GM21360 (cell line): Measurements from ENCODE around the gene KCNJ9.

Source experiments
- ATAC-seq: cut with Tn5 transposase; IDR thresholded peaks from one replicate; pipeline ENCODE4 v1.9.1; 2021; ENCODE audit warnings: mild to moderate bottlenecking, moderate library complexity; ENCODE audit not compliant: unreplicated experiment

KCNJ9 gene

DNA sequence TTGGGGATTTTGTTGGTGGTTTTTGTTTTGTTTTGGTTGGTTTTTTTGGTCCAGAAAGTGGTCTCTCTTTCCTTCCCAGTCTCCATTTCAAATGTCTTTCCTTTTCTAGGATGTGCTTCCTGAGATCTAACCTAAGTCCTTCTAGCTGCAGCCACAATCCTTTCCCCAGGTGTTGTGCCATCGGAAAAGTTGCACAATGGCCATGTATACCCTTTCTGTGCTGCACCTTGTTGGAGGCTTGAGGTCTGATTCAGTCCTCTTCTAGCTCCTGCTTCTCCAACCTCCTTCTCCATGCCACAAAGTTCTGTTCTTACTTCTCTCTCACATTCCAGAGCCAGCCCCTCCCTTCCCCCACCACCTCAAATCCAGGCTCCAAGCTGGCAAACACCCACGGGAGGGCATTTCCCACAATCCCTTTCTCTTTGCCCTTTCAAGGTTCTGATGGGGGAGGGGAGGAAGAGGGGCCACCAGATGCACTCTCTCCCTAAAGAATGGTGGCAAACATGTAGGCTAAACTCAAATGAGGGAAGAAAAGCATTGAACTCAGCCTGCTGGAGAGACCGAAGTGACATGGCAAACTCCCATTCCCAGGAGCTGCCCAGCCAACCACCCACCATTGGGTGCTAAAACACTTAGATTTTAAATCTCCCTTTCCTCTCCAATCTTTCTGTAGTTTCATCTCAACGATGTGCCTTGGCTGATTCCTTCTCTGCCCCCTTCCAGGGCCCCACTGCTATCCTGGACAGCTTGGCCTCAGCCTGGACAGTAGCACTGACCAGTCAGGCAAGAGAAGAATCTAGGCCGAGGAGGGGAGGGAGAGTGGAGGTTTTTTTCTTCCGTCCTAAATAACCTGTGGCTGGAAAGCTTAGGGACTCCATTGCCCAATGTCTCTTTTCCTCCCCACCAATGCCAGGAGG is 14.3 kb upstream of the KCNJ9 start:
- no peak for ATAC-seq

DNA sequence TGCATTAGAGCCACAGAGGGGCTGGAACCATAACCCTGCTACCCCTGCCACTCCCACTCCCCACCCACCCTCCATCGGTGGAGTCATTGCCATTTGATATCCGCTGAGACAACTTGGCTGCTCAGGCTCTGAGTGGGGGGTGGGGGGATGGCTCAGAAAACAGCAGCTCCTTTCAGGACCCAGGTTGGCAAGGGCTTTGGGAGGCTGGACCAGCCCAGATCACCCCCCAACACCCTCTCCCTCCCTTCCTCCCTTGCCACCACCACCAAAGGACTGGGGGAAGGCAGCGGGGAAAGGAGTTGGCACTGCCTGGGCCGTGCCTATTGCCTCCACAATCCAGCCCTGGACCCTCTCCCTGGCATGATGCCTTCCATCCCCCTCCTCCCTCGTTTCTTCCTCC is 13.1 kb upstream of the KCNJ9 start:
- ATAC-seq: no peak

GRCh38 chr1:160069460-160070231 is 11.7 kb upstream of the KCNJ9 start, which contains the start of gene KCNJ10:
Gene KCNJ10, minus strand, starts transcription at chr1:160070160. Its CDS starts 27,628 bp downstream, at chr1:160042532.
- no peak for ATAC-seq

GRCh38 chr1:160070243-160071163 is 10.8 kb upstream of the KCNJ9 start:
- no peak for ATAC-seq

DNA sequence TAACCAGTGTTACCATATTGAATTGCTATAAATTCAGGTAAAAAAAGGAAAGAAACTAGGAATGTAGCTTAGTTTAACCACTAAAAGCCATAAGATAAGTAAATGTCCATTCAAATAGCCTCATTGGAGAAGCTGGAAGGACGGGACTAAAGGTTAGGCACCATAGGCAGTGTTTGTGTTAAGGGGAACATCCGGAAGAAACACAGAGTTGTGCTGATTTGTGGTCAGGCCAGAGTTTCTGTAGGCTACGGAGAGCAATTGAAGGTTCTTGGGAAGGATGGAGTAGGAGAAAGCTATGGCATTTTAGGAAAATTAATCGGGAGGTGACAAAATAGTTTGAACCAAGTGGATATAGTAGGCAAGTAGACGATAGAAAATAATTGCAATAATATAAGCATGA is 10.0 kb upstream of the KCNJ9 start:
- ATAC-seq: no peak

DNA sequence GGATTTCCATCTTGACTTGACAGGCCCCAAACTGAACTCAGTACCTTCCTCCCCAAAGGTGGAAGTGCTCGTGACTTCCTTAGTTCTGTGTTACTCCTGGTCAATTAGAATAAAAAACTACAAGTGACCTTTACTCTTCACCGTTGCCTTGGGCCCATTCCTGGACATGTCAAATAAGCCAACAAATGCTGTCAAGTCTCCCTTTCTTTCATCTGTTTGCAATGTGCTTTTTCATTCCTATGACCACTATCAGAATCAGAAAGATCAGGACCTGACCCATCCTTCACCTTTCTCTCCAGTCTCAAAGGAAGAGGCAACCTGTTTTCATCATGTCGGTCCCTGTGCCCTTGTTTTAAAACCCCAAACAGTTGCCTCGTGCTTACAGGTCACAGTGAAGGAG is 6.5 kb upstream of the KCNJ9 start:
- no peak for ATAC-seq

GRCh38 chr1:160075836-160076235 is 5.5 kb upstream of the KCNJ9 start:
- no peak for ATAC-seq

DNA sequence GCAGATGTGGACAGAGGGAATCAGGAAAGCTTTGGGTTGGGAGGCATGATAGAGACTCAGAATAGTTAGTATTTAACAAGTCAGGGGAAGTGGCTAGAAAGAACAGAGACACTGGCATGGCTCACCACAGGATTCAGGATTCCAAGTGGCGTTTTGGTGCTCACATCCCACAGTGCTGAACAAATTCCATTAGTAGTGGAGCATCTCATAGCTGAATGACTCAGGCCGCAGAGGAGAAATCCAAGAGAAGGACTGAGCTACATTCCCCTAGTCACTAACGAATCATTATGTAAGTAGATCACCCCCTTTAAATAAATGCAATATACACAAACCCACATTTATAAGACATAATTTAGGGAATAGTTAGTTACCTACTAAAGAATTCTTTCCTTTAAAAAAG is 5.0 kb upstream of the KCNJ9 start:
- no peak for ATAC-seq

GRCh38 chr1:160077486-160077885 is 3.9 kb upstream of the KCNJ9 start:
- ATAC-seq: no peak

- no peak for ATAC-seq
These were observed 2.7 kb upstream of the KCNJ9 start for GRCh38 chr1:160078512-160079195.

GRCh38 chr1:160079448-160079847 is 1.9 kb upstream of the KCNJ9 start:
- no peak for ATAC-seq

- ATAC-seq: no peak
These were observed 797 bp upstream of the KCNJ9 start for GRCh38 chr1:160080381-160081100.

DNA sequence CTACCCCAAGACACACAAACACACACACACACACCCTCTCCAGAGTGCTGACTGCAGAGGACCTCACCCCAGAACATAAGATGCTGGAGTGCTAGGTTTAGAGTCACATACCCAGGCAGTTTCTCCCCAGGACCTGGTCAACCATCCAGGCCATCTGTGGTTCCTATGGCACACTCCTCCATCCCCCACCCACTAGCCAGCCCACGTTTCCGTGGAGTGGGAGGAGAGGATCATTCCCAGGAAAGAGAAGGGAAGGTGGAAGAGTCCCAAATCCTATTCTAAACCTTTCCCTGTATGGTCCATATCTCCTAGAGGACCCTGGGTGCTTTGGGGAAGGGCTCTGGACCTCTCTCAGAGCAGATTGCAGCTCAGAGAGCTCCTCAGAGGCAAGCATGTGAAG is 1.1 kb downstream of the KCNJ9 start:
- ATAC-seq: no peak

DNA sequence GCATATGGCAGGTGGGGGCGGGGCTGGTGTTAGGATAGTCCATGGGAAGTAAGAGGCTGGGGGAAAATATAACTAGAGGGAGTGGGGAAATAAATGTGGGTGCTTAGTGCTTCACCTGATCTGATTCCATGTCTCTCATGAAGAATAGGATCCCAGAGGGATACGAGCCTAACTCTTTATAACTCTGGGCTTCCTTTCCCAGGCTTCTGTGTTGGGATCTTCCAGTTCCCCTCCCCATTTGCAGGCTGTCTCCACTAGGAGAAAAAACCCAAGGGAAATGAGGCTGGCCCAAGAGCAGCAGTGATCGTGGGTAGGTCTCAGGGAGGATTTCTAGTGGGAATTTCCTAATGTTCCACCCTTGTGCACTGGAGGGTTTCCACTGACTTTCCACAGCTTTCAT is 1.6 kb downstream of the KCNJ9 start:
- ATAC-seq: no peak

DNA sequence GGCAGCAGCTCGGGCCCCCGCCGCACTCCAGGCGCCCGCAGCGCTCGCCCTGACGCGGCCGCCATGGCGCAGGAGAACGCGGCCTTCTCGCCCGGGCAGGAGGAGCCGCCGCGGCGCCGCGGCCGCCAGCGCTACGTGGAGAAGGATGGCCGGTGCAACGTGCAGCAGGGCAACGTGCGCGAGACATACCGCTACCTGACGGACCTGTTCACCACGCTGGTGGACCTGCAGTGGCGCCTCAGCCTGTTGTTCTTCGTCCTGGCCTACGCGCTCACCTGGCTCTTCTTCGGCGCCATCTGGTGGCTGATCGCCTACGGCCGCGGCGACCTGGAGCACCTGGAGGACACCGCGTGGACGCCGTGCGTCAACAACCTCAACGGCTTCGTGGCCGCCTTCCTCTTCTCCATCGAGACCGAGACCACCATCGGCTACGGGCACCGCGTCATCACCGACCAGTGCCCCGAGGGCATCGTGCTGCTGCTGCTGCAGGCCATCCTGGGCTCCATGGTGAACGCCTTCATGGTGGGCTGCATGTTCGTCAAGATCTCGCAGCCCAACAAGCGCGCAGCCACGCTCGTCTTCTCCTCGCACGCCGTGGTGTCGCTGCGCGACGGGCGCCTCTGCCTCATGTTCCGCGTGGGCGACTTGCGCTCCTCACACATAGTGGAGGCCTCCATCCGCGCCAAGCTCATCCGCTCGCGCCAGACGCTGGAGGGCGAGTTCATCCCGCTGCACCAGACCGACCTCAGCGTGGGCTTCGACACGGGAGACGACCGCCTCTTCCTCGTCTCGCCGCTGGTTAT is 2.8 kb downstream of the KCNJ9 start:
- peak; percentile 62 for ATAC-seq

DNA sequence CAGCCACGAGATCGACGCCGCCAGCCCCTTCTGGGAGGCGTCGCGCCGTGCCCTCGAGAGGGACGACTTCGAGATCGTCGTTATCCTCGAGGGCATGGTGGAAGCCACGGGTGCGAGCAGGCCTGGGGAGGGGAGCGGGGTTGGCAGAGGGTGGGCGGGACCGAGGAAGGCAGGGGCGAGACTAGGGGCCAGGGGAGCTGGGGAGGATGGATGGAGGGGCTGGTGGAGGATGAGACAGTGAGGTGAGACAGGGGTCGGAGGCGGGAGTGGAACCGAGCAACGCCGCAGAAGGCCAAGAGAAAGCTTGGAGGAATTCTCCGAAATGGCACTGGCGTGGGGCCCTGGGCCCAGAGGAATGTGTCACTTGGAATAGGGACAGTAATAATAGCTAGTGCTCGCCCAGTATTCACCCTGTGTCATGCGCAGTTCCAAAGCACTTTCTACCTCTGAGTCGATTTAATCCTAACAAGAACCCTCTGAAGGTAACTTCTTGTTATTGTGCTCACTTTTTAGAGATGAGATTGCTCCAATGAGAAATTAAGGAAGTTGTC is 3.5 kb downstream of the KCNJ9 start:
- no peak for ATAC-seq

- no peak for ATAC-seq
These were observed 4.5 kb downstream of the KCNJ9 start for GRCh38 chr1:160085686-160086455.

DNA sequence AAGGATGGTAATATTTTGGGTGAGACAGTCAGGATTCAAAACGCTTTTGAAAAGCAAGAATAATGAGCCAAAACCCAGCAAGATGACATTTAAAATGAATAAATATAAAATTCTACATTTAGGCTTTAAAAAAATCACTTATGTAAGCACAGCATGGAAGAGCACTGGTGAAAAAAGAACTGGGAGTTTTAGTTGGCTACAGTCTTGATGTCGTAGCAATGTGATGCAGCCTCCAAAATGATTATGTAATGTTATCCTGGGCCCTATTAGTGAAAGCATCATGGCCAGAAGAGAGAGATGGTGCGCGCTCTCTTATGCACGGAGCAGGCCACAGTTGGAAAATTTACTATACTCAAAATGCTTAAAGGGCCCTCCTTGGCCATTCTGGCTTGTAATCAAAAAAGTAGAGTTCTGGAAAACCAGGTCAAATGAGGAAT is 5.1 kb downstream of the KCNJ9 start:
- no peak for ATAC-seq
